Measurements from ENCODE around the gene ZNF451. TPM values are rescaled to one million over a fixed set of nuclear protein-coding genes. Genes with fewer than 3 reads are reported as not detected.
"Not testable (repeated sequence)": the region's sequence is repeated elsewhere in the genome, so short reads cannot be mapped to it uniquely, and the experiment has no call there.

ZNF451 gene
- total RNA-seq, 2 donors from 2014 or later, result 131 to 142 TPM

DNA sequence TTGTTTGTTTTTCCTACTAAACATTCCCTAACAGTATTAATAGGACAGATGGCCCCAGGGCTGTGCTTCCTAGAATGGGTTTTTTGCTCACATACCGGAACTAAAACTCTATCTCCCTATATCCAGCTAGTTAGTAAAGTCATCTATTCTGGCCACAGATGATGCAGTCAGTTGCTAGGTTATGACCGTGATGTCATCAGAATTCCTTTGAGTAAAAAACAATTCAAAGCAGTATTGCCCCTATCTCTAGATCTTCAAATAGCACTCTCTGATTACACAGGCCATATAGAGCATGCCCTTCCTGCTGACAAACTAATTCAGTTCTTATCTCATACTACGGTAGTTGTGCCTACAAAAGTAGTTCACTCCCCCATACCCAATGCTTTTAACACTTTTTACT is 17.9 kb upstream of the ZNF451 start:
- no peak for DNase-seq
- H3K27me3 Mint-ChIP-seq, result no peaks in the 10 kb centered on the region
- no peaks in the 10 kb centered on the region for H3K4me1 Mint-ChIP-seq
- H3K9me3 ChIP-seq (ENCODE audit: control insufficient read depth, low read length, poor library complexity, severe bottlenecking), result no peaks in the 10 kb centered on the region
- no peak overlapping the region for H3K4me3 Mint-ChIP-seq
- ATAC-seq, result no peak
- no peaks in the 10 kb centered on the region for H3K36me3 Mint-ChIP-seq (ENCODE audit: low read depth)
- H3K27ac Mint-ChIP-seq, result no peak overlapping the region

- Mint-ChIP-seq H3K4me3 (no peak overlapping the region), H3K4me1 (no peaks in the 10 kb centered on the region), H3K36me3 (ENCODE audit: low read depth) (no peaks in the 10 kb centered on the region), H3K27ac (no peak overlapping the region), H3K27me3 (no peaks in the 10 kb centered on the region)
- ATAC-seq (no peak), DNase-seq (no peak)
- no peaks in the 10 kb centered on the region for H3K9me3 ChIP-seq (ENCODE audit: control insufficient read depth, low read length, poor library complexity, severe bottlenecking)
Observed at GRCh38 chr6:57074383-57074782, 15.6 kb upstream of the ZNF451 start.

DNA sequence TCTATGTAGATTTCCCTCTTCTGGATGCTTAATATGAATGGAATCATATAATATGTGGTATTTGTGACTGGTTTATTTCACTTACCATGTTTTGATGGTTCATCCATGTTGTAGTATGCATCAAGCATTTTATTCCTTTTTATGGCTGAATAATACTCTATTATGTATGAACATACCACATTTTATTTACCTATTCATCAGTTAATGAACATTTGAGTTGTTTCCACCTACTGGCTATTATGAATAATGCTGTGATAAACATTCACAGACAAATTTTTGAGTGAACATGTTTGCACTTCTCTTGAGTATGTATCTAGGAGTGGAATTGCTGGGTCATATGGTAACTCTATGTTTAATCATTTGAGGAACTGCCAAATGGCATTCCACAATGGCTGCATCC is 14.9 kb upstream of the ZNF451 start:
- Mint-ChIP-seq H3K4me1 (no peaks in the 10 kb centered on the region), H3K27ac (peak overlapping the region; percentile 5), H3K4me3 (no peak overlapping the region), H3K27me3 (no peaks in the 10 kb centered on the region), H3K36me3 (ENCODE audit: low read depth) (no peaks in the 10 kb centered on the region)
- DNase-seq, result no peak
- no peak for ATAC-seq
- H3K9me3 ChIP-seq (ENCODE audit: control insufficient read depth, low read length, poor library complexity, severe bottlenecking), result no peaks in the 10 kb centered on the region

DNA sequence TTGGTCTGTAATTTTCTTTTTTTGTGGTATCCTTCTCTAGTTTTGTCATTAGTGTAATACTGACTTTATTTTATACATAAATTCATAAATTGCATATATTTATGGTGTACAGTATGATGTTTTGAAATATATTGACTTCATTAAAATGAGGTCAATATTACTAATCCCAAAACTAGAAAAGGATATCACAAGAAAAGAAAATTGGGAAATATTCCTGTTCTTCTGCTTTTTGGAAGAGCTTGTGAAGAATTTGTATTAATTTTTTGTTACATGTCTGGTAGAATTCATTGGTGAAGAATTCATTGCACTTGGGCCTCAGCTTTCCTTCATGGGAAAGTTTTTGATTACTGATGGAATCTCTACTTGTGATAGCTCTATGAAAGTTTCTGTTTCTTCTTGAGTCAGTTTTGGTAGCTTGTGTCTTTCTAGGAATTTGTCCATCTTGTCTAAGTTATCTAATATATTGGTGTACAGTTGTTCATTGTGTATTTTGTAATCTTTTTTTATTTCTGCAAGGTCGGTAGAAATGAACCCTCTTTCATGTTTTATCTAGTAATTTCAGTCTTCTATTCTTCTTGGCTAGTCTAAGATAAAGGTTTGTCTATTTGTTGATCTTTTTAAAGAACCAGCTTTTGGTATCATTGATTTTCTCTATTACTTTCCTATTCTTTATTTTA is 11.3 kb upstream of the ZNF451 start:
- no peaks in the 10 kb centered on the region for H3K9me3 ChIP-seq (ENCODE audit: control insufficient read depth, low read length, poor library complexity, severe bottlenecking)
- Mint-ChIP-seq H3K27me3 (no peaks in the 10 kb centered on the region), H3K4me3 (no peak overlapping the region), H3K27ac (no peak overlapping the region), H3K4me1 (peaks cover 2% of the 10 kb centered on the region), H3K36me3 (ENCODE audit: low read depth) (no peaks in the 10 kb centered on the region)
- ATAC-seq (no peak), DNase-seq (no peak)

DNA sequence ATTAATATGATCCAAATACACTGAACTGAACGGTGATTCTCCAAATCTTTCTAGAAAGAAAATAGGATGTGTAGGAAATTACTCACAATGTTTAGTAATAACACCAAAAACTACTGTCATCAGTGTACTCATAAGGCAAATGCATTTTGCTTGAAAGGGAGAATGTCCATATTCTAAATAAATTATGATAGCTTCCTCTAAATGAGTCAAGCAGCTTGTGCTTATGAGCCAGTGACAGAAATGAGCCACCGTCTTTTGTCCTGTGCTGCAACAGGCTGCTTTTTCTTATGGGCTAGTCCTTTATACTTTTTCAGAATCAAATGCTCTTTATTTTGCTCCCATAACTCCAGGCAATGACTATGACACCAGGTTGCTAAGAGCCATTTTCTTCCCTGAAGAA is 4.5 kb upstream of the ZNF451 start:
- Mint-ChIP-seq H3K36me3 (ENCODE audit: low read depth) (no peaks in the 10 kb centered on the region), H3K27me3 (no peaks in the 10 kb centered on the region), H3K4me3 (no peak overlapping the region), H3K4me1 (peaks cover 8% of the 10 kb centered on the region), H3K27ac (no peak overlapping the region)
- DNase-seq, result no peak
- H3K9me3 ChIP-seq (ENCODE audit: control insufficient read depth, low read length, poor library complexity, severe bottlenecking), result no peaks in the 10 kb centered on the region
- no peak for ATAC-seq

DNA sequence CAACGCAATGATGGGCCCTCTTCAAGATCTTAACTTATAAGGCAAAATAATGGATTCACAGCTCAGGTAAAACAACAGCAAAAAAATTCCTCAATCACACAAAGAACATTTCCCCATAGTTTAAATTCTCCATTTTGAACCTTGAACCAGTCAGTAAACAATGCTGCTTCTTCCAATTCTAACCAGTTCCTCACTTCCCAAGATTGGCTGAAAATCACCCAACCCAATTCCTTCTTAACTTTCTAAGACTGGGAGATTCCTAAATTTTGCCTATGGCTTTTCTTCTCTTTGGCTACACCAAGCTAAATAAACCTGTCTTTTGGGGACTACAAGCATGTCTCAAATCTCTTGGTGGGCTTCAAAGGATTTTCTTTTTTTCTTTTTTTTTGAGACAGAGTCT is 3.1 kb upstream of the ZNF451 start:
- Mint-ChIP-seq H3K4me3 (no peak overlapping the region), H3K36me3 (ENCODE audit: low read depth) (no peaks in the 10 kb centered on the region), H3K4me1 (peaks cover 13% of the 10 kb centered on the region), H3K27ac (no peak overlapping the region), H3K27me3 (no peaks in the 10 kb centered on the region)
- H3K9me3 ChIP-seq (ENCODE audit: control insufficient read depth, low read length, poor library complexity, severe bottlenecking), result no peaks in the 10 kb centered on the region
- ATAC-seq, result no peak
- no peak for DNase-seq

DNA sequence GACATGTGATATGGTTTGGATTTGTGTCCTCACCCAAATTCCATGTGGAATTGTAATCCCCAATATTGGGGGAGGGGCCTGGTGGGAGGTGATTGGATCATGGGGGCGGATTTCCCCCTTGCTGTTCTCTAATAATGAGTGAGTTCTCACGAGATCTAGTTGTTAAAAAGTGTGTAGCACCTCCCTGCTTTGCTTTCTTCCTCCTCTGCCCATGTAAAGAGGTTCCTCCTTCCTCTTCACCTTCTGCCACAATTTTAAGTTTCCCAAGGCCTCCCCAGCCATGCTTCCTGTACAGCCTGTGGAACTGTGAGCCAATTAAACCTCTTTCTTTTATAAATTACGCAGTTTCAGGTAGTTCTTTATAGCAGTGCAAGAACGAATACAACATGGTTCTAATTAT is 2.1 kb upstream of the ZNF451 start:
- Mint-ChIP-seq H3K36me3 (ENCODE audit: low read depth) (no peaks in the 10 kb centered on the region), H3K27me3 (no peaks in the 10 kb centered on the region), H3K27ac (no peak overlapping the region), H3K4me1 (peaks cover 19% of the 10 kb centered on the region), H3K4me3 (no peak overlapping the region)
- H3K9me3 ChIP-seq (ENCODE audit: control insufficient read depth, low read length, poor library complexity, severe bottlenecking), result no peaks in the 10 kb centered on the region
- DNase-seq, result no peak
- ATAC-seq, result no peak

GRCh38 chr6:57089265-57089664 is 723 bp upstream of the ZNF451 start:
- Mint-ChIP-seq H3K4me3 (peak overlapping the region; percentile 87), H3K4me1 (peaks cover 29% of the 10 kb centered on the region), H3K27me3 (no peaks in the 10 kb centered on the region), H3K27ac (peak overlapping the region; percentile 83), H3K36me3 (ENCODE audit: low read depth) (peaks cover 5% of the 10 kb centered on the region)
- H3K9me3 ChIP-seq (ENCODE audit: control insufficient read depth, low read length, poor library complexity, severe bottlenecking), result no peaks in the 10 kb centered on the region
- DNase-seq (no peak), ATAC-seq (no peak)

DNA sequence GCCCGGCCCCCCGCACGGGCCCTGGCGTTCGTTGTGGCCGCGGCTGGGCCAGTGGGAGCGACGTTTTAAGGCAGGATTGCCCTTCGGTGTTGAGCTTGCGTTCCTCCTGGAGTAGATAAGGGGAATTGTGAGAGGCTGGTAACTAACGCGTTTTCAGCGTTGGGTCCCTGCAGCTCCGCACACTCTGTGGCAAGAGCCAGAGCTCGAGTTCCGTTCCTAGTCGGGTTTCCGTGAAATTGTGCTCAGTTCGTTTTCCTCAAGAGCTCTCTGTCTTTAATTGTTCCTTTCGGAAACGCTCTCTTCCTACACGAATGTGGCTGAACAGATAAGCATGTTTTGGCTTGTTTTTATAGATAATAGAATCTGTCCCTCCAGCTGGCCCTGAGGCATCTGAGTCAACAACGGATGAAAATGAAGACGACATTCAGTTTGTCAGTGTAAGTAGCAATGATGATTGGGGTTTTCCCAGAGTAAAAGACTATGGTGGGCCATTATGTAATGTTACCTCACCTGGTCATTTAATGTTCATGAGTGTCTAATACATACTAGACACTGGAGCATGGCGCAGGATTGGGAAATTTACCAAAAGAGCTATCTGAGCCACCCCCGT is 575 bp downstream of the ZNF451 start:
- DNase-seq; H3K36me3 Mint-ChIP-seq (ENCODE audit: low read depth); H3K27me3 Mint-ChIP-seq; H3K9me3 ChIP-seq (ENCODE audit: control insufficient read depth, low read length, poor library complexity, severe bottlenecking); H3K4me3 Mint-ChIP-seq: not testable (repeated sequence)
- ATAC-seq, result peak; percentile 20
- peak overlapping the region; percentile 83 for H3K27ac Mint-ChIP-seq
- H3K4me1 Mint-ChIP-seq, result peaks cover 33% of the 10 kb centered on the region

- H3K27me3 Mint-ChIP-seq, result not testable (repeated sequence)
Observed at GRCh38 chr6:57091375-57091774, 1.4 kb downstream of the ZNF451 start.

DNA sequence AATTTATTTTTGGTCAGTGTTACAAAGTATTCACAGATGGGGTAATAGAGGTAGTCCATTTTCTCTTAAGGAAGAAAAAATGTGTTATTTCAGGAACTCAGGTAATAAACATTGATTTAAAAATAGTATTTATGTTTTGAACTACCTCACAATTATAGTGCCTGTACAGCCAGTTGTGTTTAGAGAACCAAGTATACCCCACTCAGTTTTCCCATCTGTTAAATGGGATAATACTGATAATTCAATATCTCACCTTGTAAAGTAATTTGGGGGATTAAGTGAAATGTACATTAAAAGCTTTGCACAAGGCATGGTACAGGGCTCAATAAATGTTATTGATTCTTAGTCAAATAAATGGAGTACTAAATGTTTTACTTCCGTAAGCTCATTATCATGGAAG is 4.7 kb downstream of the ZNF451 start:
- ATAC-seq (no peak), DNase-seq (no peak)
- H3K9me3 ChIP-seq (ENCODE audit: control insufficient read depth, low read length, poor library complexity, severe bottlenecking), result no peaks in the 10 kb centered on the region
- no peak overlapping the region for H3K4me3 Mint-ChIP-seq
- no peak overlapping the region for H3K27ac Mint-ChIP-seq
- peaks cover 7% of the 10 kb centered on the region for H3K36me3 Mint-ChIP-seq (ENCODE audit: low read depth)
- H3K4me1 Mint-ChIP-seq, result peaks cover 45% of the 10 kb centered on the region
- H3K27me3 Mint-ChIP-seq, result no peaks in the 10 kb centered on the region

More at GRCh38 chr6:57091375-57091774, 1.4 kb downstream of the ZNF451 start:
- not testable (repeated sequence) for H3K36me3 Mint-ChIP-seq (ENCODE audit: low read depth); DNase-seq; ATAC-seq; H3K9me3 ChIP-seq (ENCODE audit: control insufficient read depth, low read length, poor library complexity, severe bottlenecking)
- H3K4me3 Mint-ChIP-seq, result peak overlapping the region; percentile 73
- peak overlapping the region; percentile 67 for H3K27ac Mint-ChIP-seq
- H3K4me1 Mint-ChIP-seq, result peaks cover 35% of the 10 kb centered on the region

DNA sequence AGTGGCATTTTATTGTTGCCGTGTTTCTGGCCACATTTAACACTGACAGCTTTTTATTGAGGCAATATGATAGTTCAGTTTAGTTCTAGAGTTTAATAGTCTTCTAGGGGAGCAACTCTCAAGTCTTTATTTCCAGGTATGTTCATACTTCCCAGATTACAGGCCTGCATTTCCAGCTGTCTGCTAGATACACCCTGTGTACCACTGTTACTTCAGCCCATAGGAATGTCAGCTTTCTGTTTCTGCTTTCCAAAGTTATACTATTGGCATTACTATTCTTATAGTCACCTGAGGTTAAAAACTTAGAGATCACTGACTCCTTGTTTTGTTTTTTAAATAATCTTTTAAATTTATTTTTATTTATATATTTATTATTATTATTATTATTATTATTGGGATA is 7.6 kb downstream of the ZNF451 start:
- ATAC-seq, result no peak
- peaks cover 16% of the 10 kb centered on the region for H3K36me3 Mint-ChIP-seq (ENCODE audit: low read depth)

DNA sequence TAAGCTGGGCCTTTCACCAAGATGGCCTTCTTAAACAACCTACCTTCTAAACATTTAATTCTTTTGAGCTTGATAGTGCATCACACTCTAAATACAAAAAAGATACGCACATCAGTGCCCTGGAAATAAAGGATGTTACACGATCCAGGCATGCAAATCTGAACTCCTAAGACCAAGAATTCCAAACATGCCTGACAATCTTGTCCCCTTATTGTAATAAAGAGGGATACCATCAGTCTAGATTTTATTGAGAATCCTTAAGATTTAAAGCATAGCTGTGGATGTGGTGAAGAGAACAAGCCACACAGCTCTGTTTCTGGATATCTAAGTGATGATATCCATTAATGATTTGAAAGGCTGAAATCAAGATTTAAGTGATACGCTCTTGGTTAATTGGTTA is 13.0 kb downstream of the ZNF451 start:
- DNase-seq, result no peak
- Mint-ChIP-seq H3K4me1 (peaks cover 28% of the 10 kb centered on the region), H3K27ac (no peak overlapping the region)

More for the DNA sequence above, 7.6 kb downstream of the ZNF451 start:
- H3K4me3 Mint-ChIP-seq, result no peak overlapping the region
- no peaks in the 10 kb centered on the region for H3K9me3 ChIP-seq (ENCODE audit: control insufficient read depth, low read length, poor library complexity, severe bottlenecking)
- peaks cover 34% of the 10 kb centered on the region for H3K4me1 Mint-ChIP-seq
- H3K27me3 Mint-ChIP-seq, result no peaks in the 10 kb centered on the region
- no peak for DNase-seq
- no peak overlapping the region for H3K27ac Mint-ChIP-seq

DNA sequence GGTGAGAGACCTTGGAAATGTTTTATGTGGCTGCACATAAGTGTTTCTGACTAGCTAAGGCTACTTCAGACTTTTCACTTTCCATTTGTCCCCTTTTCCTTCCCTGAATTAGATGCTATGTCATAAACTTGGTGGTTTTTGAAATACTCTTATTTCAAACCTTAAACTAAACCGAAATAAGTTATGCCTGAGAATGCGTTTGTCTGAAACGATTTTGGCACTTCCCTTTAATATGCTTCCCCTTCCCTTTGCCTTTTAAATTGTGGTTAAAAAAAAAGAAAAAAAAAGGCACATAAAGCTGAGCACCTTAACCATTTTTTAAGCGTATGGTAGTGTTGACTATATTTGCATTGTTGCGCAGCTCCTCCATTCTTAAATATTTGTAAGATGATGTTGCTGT is 14.3 kb downstream of the ZNF451 start:
- peaks cover 28% of the 10 kb centered on the region for H3K4me1 Mint-ChIP-seq
- H3K36me3 Mint-ChIP-seq (ENCODE audit: low read depth), result peaks cover 15% of the 10 kb centered on the region
- no peak for DNase-seq
- no peaks in the 10 kb centered on the region for H3K27me3 Mint-ChIP-seq
- H3K9me3 ChIP-seq (ENCODE audit: control insufficient read depth, low read length, poor library complexity, severe bottlenecking), result no peaks in the 10 kb centered on the region
- ATAC-seq, result no peak
- H3K27ac Mint-ChIP-seq, result no peak overlapping the region
- no peak overlapping the region for H3K4me3 Mint-ChIP-seq

More for the DNA sequence above, 13.0 kb downstream of the ZNF451 start:
- no peaks in the 10 kb centered on the region for H3K9me3 ChIP-seq (ENCODE audit: control insufficient read depth, low read length, poor library complexity, severe bottlenecking)
- ATAC-seq, result no peak
- Mint-ChIP-seq H3K4me3 (no peak overlapping the region), H3K36me3 (ENCODE audit: low read depth) (peaks cover 14% of the 10 kb centered on the region), H3K27me3 (no peaks in the 10 kb centered on the region)
